HepG2 (cell line): ENCODE measurements around the gene ZCRB1.

Source experiments
- AFF4 ChIP-seq: sonication (generic); formaldehyde crosslinking; IDR thresholded peaks from 2 replicates; pipeline ENCODE4 v1.4.0; 2020; ENCODE audit warnings: missing genetic modification reagents
- CHD2 ChIP-seq: IDR thresholded peaks from 2 replicates; pipeline ENCODE4 v1.6.1; 2011; ENCODE audit warnings: low read depth, low read length, improper control_type of control experiment
- CTCF ChIP-seq: sonication (generic); formaldehyde crosslinking; IDR thresholded peaks from 2 replicates; pipeline ENCODE4 v1.5.0; 2020; ENCODE audit warnings: mild to moderate bottlenecking, missing genetic modification reagents, moderate library complexity
- ZNF512 ChIP-seq: sonication (generic); formaldehyde crosslinking; IDR thresholded peaks from 2 replicates; pipeline ENCODE4 v1.4.0; 2020; ENCODE audit warnings: mild to moderate bottlenecking, missing genetic modification reagents

- TF ChIP-seq CHD2 (no peak), ZNF512 (CRISPR knock-in tag) (no peak), AFF4 (no peak), CTCF (CRISPR knock-in tag) (no peak)
Observed at GRCh38 chr12:42267413-42268190, 58.3 kb downstream of the ZCRB1 start.
